ENCODE data around the gene PROM2.

Gene PROM2

GRCh38 chr2:95278637-95279225 lies 4.5 kb downstream of the PROM2 start:
- TF ChIP-seq CEBPB (IDR thresholded peaks at IDR 0.05) (no peak), NFIC (IDR thresholded peaks at IDR 0.05) (no peak), FOXM1 (IDR thresholded peaks at IDR 0.05; ENCODE audit: borderline replicate concordance, low read depth) (no peak), TAF1 (IDR thresholded peaks at IDR 0.05; ENCODE audit: low read depth) (no peak), EGR1 (IDR thresholded peaks at IDR 0.05) (no peak)
- TF ChIP-seq, protein P1, sequence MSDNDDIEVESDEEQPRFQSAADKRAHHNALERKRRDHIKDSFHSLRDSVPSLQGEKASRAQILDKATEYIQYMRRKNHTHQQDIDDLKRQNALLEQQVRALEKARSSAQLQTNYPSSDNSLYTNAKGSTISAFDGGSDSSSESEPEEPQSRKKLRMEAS (IDR thresholded peaks at IDR 0.05), result no peak
- TF ChIP-seq, protein P2, sequence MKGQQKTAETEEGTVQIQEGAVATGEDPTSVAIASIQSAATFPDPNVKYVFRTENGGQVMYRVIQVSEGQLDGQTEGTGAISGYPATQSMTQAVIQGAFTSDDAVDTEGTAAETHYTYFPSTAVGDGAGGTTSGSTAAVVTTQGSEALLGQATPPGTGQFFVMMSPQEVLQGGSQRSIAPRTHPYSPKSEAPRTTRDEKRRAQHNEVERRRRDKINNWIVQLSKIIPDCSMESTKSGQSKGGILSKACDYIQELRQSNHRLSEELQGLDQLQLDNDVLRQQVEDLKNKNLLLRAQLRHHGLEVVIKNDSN (IDR thresholded peaks at IDR 0.05), result no peak

DNA sequence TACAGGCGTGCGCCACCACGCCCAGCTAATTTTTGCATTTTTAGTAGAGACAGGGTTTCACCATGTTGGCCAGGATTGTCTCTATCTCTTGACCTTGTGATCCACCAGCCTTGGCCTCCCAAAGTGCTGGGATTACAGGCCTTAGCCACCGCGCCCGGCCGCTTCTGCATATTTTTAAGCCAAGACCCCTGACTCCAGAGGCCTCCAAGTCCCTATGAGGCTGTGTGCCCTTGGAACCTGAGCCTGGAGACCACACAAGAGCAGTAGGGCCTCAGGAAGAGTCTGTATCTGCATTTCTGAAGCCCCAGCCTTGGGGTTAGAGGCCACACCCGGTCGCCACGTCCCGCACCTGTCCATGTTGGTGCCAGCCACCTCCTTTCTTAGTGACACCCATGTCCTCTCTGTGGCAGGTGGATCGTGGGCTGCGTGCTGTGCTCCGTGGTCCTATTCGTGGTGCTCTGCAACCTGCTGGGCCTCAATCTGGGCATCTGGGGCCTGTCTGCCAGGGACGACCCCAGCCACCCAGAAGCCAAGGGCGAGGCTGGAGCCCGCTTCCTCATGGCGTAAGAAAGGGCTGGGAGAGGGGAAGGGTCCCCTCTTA lies 5.3 kb downstream of the PROM2 start:
- TF ChIP-seq EP300 (IDR thresholded peaks at IDR 0.05; ENCODE audit: borderline replicate concordance) (no peak), CREB1 (IDR thresholded peaks at IDR 0.05; ENCODE audit: low read depth) (no peak), EGR1 (IDR thresholded peaks at IDR 0.05) (no peak), ZBTB7A (IDR thresholded peaks at IDR 0.05; ENCODE audit: low read depth) (no peak), FOXM1 (IDR thresholded peaks at IDR 0.05; ENCODE audit: borderline replicate concordance, low read depth) (no peak), TAF1 (IDR thresholded peaks at IDR 0.05; ENCODE audit: low read depth) (no peak), CEBPB (IDR thresholded peaks at IDR 0.05) (no peak), RAD21 (IDR thresholded peaks at IDR 0.05; ENCODE audit: low read depth) (no peak), YY1 (IDR thresholded peaks at IDR 0.05; ENCODE audit: low read depth) (no peak), TEAD4 (IDR thresholded peaks at IDR 0.05) (no peak), NFIC (IDR thresholded peaks at IDR 0.05) (no peak), TCF12 (IDR thresholded peaks at IDR 0.05; ENCODE audit: low read depth) (no peak)
- TF ChIP-seq, protein P3, sequence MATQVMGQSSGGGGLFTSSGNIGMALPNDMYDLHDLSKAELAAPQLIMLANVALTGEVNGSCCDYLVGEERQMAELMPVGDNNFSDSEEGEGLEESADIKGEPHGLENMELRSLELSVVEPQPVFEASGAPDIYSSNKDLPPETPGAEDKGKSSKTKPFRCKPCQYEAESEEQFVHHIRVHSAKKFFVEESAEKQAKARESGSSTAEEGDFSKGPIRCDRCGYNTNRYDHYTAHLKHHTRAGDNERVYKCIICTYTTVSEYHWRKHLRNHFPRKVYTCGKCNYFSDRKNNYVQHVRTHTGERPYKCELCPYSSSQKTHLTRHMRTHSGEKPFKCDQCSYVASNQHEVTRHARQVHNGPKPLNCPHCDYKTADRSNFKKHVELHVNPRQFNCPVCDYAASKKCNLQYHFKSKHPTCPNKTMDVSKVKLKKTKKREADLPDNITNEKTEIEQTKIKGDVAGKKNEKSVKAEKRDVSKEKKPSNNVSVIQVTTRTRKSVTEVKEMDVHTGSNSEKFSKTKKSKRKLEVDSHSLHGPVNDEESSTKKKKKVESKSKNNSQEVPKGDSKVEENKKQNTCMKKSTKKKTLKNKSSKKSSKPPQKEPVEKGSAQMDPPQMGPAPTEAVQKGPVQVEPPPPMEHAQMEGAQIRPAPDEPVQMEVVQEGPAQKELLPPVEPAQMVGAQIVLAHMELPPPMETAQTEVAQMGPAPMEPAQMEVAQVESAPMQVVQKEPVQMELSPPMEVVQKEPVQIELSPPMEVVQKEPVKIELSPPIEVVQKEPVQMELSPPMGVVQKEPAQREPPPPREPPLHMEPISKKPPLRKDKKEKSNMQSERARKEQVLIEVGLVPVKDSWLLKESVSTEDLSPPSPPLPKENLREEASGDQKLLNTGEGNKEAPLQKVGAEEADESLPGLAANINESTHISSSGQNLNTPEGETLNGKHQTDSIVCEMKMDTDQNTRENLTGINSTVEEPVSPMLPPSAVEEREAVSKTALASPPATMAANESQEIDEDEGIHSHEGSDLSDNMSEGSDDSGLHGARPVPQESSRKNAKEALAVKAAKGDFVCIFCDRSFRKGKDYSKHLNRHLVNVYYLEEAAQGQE (IDR thresholded peaks at IDR 0.05; ENCODE audit: low read depth), result no peak
- TF ChIP-seq, protein P2 (IDR thresholded peaks at IDR 0.05), result no peak
- TF ChIP-seq, protein P1 (IDR thresholded peaks at IDR 0.05), result no peak

- TF ChIP-seq CREB1 (IDR thresholded peaks at IDR 0.05; ENCODE audit: low read depth) (no peak), TEAD4 (IDR thresholded peaks at IDR 0.05) (no peak), ZBTB7A (IDR thresholded peaks at IDR 0.05; ENCODE audit: low read depth) (no peak), NFIC (IDR thresholded peaks at IDR 0.05) (no peak), YY1 (IDR thresholded peaks at IDR 0.05; ENCODE audit: low read depth) (no peak)
- TF ChIP-seq, protein P2 (IDR thresholded peaks at IDR 0.05), result no peak
- TF ChIP-seq, protein P3 (IDR thresholded peaks at IDR 0.05; ENCODE audit: low read depth), result no peak
Observed at GRCh38 chr2:95281071-95281470, 6.8 kb downstream of the PROM2 start.

DNA sequence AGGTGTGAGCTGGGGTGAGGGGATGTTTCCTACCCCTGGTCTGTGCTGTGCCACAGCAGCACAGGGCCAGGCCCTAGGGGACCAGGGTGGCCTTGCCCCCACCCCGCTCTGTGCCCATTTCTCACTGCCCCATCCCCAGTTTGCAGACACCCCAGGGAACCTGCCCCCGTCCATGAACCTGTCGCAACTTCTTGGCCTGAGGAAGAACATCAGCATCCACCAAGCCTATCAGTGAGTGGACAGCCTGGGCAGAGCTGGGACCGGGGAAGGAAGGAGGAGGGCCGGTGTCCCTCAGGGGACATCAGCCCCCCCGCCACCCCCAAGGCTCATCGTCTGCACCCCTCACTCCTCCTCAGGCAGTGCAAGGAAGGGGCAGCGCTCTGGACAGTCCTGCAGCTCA lies 7.5 kb downstream of the PROM2 start:
- TF ChIP-seq, protein P3 (IDR thresholded peaks at IDR 0.05; ENCODE audit: low read depth), result no peak
- TF ChIP-seq CEBPB (IDR thresholded peaks at IDR 0.05) (no peak), TCF12 (IDR thresholded peaks at IDR 0.05; ENCODE audit: low read depth) (no peak), FOXM1 (IDR thresholded peaks at IDR 0.05; ENCODE audit: borderline replicate concordance, low read depth) (no peak), TAF1 (IDR thresholded peaks at IDR 0.05; ENCODE audit: low read depth) (no peak), RAD21 (IDR thresholded peaks at IDR 0.05; ENCODE audit: low read depth) (no peak), TEAD4 (IDR thresholded peaks at IDR 0.05) (no peak), CREB1 (IDR thresholded peaks at IDR 0.05; ENCODE audit: low read depth) (no peak), EP300 (IDR thresholded peaks at IDR 0.05; ENCODE audit: borderline replicate concordance) (no peak)
- TF ChIP-seq, protein P1 (IDR thresholded peaks at IDR 0.05), result no peak
